Heart right ventricle (tissue), 16 donors: ENCODE results near the gene LMNTD2. TPM values are rescaled to one million over a fixed set of nuclear protein-coding genes. Genes with fewer than 3 reads are reported as not detected.

Source experiments
- ATAC-seq, 8 donors: fragments of 200-7000 bp; cut with Tn5 transposase; one replicate each; pipeline ENCODE4 v1.9.1; 2020; ENCODE audit warnings: mild to moderate bottlenecking in 8 of 8, moderate library complexity in 8 of 8, moderate number of reproducible peaks in 1 of 8
- DNase-seq, 2 donors: peaks; one replicate each; pipeline ENCODE4 v3.0.0-alpha.2; 2020
- H3K27ac ChIP-seq, 10 donors: fragments of 200-600 bp; sonication (generic) in 2 of 10; one replicate each; pipeline versions ENCODE4 v1.5.0 to v1.8.0; 2020 to 2022; ENCODE audit warnings: mild to moderate bottlenecking in 3 of 10
- H3K27me3 ChIP-seq, 7 donors: fragments of 200-600 bp; one replicate each; pipeline ENCODE4 v1.8.0; 2021 to 2022; ENCODE audit warnings: mild to moderate bottlenecking in 2 of 7
- H3K36me3 ChIP-seq, 9 donors: fragments of 200-600 bp; sonication (generic) in 1 of 9; one replicate each; pipeline versions ENCODE4 v1.5.0 to v1.8.0; 2020 to 2022; ENCODE audit warnings: mild to moderate bottlenecking in 2 of 9
- H3K4me1 ChIP-seq, 9 donors: fragments of 200-600 bp; sonication (generic) in 1 of 9; one replicate each; pipeline versions ENCODE4 v1.5.0 to v1.8.0; 2020 to 2022; ENCODE audit warnings: mild to moderate bottlenecking in 4 of 9
- H3K4me3 ChIP-seq, 10 donors: fragments of 200-600 bp; sonication (generic) in 2 of 10; one replicate each; pipeline versions ENCODE4 v1.5.0 to v1.8.0; 2020 to 2022; ENCODE audit warnings: mild to moderate bottlenecking in 7 of 10, moderate library complexity in 2 of 10
- H3K9me3 ChIP-seq, 11 donors: fragments of 200-600 bp in 10 of 11; sonication (generic) in 2 of 11; one replicate each; pipeline versions ENCODE4 v1.5.0 to v1.8.0; 2013 to 2022; ENCODE audit warnings: mild to moderate bottlenecking in 2 of 11, control low read depth in 1 of 11, moderate library complexity in 1 of 11
- CTCF ChIP-seq, 9 donors: fragments of 200-600 bp; sonication (generic) in 2 of 9; IDR thresholded peaks; one replicate each; pipeline versions ENCODE4 v1.5.0 to v1.8.0; 2021 to 2022; ENCODE audit warnings: antibody characterized with exemption in 9 of 9, mild to moderate bottlenecking in 5 of 9, moderate library complexity in 1 of 9
- WGBS, 2 donors: extraction: QIAGEN DNeasy Blood & Tissue Kit; methylation state at CpG; one replicate each; pipeline ENCODE4 v1.1.7; 2013; ENCODE audit warnings: inconsistent platforms in 1 of 2; 5-methylcytosine and 5-hydroxymethylcytosine counted together
- intact Hi-C, 10 donors: fragments of 100-400 bp; cut with DNase I; formaldehyde crosslinking; loops; one replicate each; pipeline versions ENCODE4 v1.11.1 to v1.14.2; 2022
- polyA plus RNA-seq, 2 donors: library from polyadenylated mRNA; stranded (reverse); fragments of 200-250 nt; gene quantifications; one replicate each; pipeline ENCODE4 v1.2.3, GENCODE V29; 2013
- total RNA-seq, 10 donors: library from RNA; stranded (reverse); fragmentation: NEBNext Ultra II Directional in 3 of 10; extraction: Animal tissue kit (Norgen Biotek cat#: 25700) in 3 of 10; gene quantifications; one replicate each; pipeline versions ENCODE4 v1.2.1 to v1.2.4, GENCODE V29; 2021 to 2023
- donor health status: Arrhythmogenic right ventricular cardiomyopathy.
- donor health status: ischemic (EF 13 %, LVEDD 7.1; RV severe dilation, severe dysfunction).
- donor health status: healthy with polysubstance abuse.
- donor health status: DM: no; HTN: yes; CAD: no.
- donor health status: DM: no; HTN: no; CAD: no.
- donor health status: ischemic (EF 25% LVEDD 6.9; RV normal size, moderate dysfunction).
- donor health status: ischemic (EF 25% LVEDD 5.7; RV mildly dilated, moderate dysfunction).
- donor health status: healthy.
- donor health status: DM: yes; HTN: yes; CAD: no.
- donor health status: Ischemic cardiomyopathy.
- donor health status: ischemic (EF 35%, LVEDD 5.7; RV mildly dilated, moderate dysfunction).
- donor health status: nonischemic (EF 11% LVEDD 7.7; RV severe dilation, severe dysfunction).
- donor health status: DM: yes; HTN: yes; CAD: no.
- donor health status: PGD.
- donor health status: ischemic (EF 29% LVEDD 5.4; RV normal size, mild dysfunction).
- donor health status: nonischemic (EF 23%, LVEDD 6.1; RV moderate dilation, normal function).

LMNTD2 gene
- total and polyA plus RNA-seq, 12 donors = 0.30 to 1.4 (median 0.45) TPM; not detected in 2

GRCh38 chr11:571802-572185, 11.3 kb upstream of the LMNTD2 start:
- no peak overlapping the region for H3K27ac ChIP-seq
- TF ChIP-seq CTCF (IDR thresholded peaks at IDR 0.05) = no peak
- no peaks in the 10 kb centered on the region for H3K36me3 ChIP-seq
- H3K4me3 ChIP-seq = no peak overlapping the region
- 69 to 72% methylated on average over 8 of the region's 8 CpGs for WGBS, 2 donors
- no peak for DNase-seq
- no peaks in the 10 kb centered on the region for H3K9me3 ChIP-seq
- ATAC-seq = no peak
- H3K27me3 ChIP-seq = peaks cover 0 to 21% (median 0%) of the 10 kb centered on the region in 7 donors
- intact Hi-C loops = loop anchor here in 1 of 10 donors (10.0 kb wide), 1 partner anchor 57 kb away; no protein-coding TSS in a partner anchor
- peaks cover 6 to 40% (median 35%) of the 10 kb centered on the region in 9 donors for H3K4me1 ChIP-seq

DNA sequence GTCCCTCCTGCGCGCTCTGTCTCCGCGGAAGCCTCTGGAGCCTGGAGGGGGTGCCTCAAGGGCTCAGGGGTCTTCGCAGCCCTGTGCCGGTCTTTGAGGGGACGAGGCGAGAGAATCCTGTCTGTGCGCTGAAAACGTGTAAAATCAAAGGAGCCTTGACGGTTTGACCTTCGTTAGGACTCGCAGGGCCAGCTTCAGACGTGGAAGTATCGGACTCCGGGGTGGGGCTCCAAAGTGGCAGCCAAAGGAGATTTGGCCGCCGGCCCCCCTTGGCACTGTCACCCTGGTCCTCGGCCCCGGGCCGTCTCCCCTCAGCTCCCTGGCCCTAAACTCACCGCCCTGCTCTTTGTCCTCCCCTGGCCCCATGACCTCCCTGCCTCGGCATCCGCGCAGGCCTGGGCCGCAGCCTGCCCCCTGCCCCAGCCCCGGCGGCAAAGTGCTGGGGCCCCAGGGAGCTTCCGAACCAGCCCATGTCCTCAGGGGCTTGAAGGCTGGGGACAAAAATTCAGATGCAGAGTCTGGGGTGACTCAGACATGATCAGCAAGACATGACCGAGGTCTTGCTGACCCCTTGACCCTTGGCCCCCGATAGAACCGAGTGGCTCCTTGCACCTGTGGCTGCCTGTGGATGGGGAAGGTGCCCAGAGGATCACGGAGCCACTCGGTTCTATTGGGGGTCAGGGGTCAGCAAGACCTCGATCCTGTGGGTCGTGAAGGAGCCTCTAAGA, 8.8 kb upstream of the LMNTD2 start:
- no peak for TF ChIP-seq CTCF (IDR thresholded peaks at IDR 0.05)
- ATAC-seq (peak; percentile 1 to 49 (median 23)), DNase-seq (peak; percentile 41 to 78)
- intact Hi-C loops = no loop called here
- WGBS, 2 donors = 22 to 25% methylated on average over 36 of the region's 36 CpGs
- H3K9me3 ChIP-seq = no peaks in the 10 kb centered on the region
- H3K27me3 ChIP-seq = peaks cover 0 to 9% (median 0%) of the 10 kb centered on the region in 7 donors
- H3K36me3 ChIP-seq = no peaks in the 10 kb centered on the region
- H3K27ac ChIP-seq = peak overlapping the region; percentile 94 to 100 (median 98)
- peak overlapping the region; percentile 60 to 84 (median 74) for H3K4me3 ChIP-seq
- peaks cover 6 to 29% (median 22%) of the 10 kb centered on the region in 9 donors for H3K4me1 ChIP-seq

DNA sequence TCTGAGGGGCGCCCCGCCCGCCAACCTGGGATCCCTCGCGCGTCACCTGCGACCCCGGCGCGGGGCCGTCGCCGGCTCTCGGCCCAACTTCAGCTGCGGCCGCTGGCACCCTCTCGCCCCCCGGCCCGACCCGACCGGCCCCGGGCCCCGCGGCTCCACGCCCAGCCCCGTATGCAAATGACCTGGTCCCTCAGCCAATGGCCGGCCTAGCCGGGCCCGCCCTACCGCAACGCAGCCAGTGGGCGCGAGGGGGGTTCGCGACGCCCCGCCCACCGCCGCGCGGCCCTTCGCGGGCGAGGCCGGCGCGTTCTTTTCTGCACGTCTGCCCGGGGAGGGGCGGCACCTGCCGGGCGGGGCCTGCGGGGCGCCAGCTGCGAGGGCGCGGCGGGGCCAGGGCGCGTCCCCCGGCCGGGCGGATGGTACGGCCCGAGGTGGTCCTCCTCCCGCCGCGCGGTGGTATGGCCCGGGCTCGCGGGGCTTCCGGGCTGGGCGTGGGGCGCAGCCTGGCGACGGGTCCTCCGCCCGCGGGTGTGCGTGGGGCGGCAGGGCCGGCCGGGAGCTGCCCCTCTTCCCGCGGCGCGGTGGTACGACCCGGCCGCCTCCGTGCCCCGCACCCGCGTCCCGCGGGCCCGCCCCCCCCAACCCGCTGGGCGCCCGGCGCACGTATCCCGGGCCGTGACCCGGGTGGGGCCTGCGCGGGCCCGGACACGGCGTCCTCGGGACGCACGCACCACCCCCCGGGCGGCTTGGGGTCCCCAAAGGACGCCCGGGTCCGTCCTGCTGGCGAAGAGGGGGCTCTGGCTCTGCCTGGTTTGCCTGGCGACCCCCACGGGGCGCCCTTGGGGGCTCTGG, 8.0 kb upstream of the LMNTD2 start:
- Histone ChIP-seq H3K27ac (peak overlapping the region; percentile 94 to 100 (median 98)), H3K4me3 (peak overlapping the region; percentile 60 to 84 (median 74)), H3K9me3 (no peaks in the 10 kb centered on the region), H3K36me3 (peaks cover 0 to 5% (median 0%) of the 10 kb centered on the region in 9 donors), H3K27me3 (peaks cover 0 to 5% (median 0%) of the 10 kb centered on the region in 7 donors), H3K4me1 (peaks cover 6 to 25% (median 18%) of the 10 kb centered on the region in 9 donors)
- WGBS, 2 donors = 1% methylated on average over 65 to 118 of the region's 123 CpGs
- DNase-seq (peak; percentile 91 to 95), ATAC-seq (peak; percentile 83 to 95 (median 91))
- no peak for TF ChIP-seq CTCF (IDR thresholded peaks at IDR 0.05)
- intact Hi-C loops = no loop called here

- no peaks in the 10 kb centered on the region for H3K9me3 ChIP-seq
- DNase-seq (no peak), ATAC-seq (peak in 7 of 8 donors; percentile 1 to 32 (median 8))
- peaks cover 0 to 8% (median 0%) of the 10 kb centered on the region in 9 donors for H3K36me3 ChIP-seq
- H3K4me3 ChIP-seq = peak overlapping the region; percentile 21 to 80 (median 73)
- H3K27me3 ChIP-seq = no peaks in the 10 kb centered on the region
- WGBS, 2 donors = 15 to 22% methylated on average over 40 to 41 of the region's 41 CpGs
- peak overlapping the region; percentile 68 to 100 (median 95) for H3K27ac ChIP-seq
- intact Hi-C loops = no loop called here
- TF ChIP-seq CTCF (IDR thresholded peaks at IDR 0.05) = no peak
- peaks cover 6 to 25% (median 18%) of the 10 kb centered on the region in 9 donors for H3K4me1 ChIP-seq
Measured at GRCh38 chr11:567629-568292, 7.2 kb upstream of the LMNTD2 start.
